OCI-LY7 (cell line): ENCODE data around the gene S100A7.
"Not testable (repeated sequence)": the region's sequence is repeated elsewhere in the genome, so short reads cannot be mapped to it uniquely, and the experiment has no call there.

Experiments used
- EZH2phosphoT487 ChIP-seq: fragments of 200-600 bp; sonication (generic); IDR thresholded peaks from 2 replicates; pipeline ENCODE4 v1.6.1; 2018; ENCODE audit warnings: low read depth, borderline replicate concordance, mild to moderate bottlenecking, mixed run types, antibody characterized with exemption, low read length, moderate library complexity, mixed read lengths
- TF ChIP-seq, protein P1 (sequence below): fragments of 200-600 bp; sonication (generic); conservative IDR thresholded peaks from 2 replicates; pipeline ENCODE4 v1.5.1; 2014; ENCODE audit warnings: mild to moderate bottlenecking, antibody characterized with exemption, low read length, moderate library complexity, mixed read lengths

DNA sequence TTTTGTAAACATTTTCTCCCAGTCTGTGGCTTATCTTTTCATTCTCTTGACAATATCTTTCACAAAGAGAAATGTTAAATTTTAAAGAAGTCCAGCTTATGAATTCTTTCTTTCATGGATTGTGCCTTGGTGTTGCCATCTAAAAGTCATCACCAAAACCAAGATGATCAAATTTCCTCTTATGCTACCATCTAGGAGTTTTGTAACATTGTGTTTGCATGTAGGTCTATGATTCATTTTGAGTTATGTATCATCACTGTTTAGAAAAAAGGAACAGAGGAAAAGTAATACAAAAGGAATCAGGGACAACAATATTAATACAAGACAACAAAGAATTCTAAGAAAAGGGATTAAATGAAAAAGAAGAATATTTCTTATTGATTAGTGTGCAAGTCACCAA lies 2.3 kb upstream of the S100A7 start:
- TF ChIP-seq, protein P1, sequence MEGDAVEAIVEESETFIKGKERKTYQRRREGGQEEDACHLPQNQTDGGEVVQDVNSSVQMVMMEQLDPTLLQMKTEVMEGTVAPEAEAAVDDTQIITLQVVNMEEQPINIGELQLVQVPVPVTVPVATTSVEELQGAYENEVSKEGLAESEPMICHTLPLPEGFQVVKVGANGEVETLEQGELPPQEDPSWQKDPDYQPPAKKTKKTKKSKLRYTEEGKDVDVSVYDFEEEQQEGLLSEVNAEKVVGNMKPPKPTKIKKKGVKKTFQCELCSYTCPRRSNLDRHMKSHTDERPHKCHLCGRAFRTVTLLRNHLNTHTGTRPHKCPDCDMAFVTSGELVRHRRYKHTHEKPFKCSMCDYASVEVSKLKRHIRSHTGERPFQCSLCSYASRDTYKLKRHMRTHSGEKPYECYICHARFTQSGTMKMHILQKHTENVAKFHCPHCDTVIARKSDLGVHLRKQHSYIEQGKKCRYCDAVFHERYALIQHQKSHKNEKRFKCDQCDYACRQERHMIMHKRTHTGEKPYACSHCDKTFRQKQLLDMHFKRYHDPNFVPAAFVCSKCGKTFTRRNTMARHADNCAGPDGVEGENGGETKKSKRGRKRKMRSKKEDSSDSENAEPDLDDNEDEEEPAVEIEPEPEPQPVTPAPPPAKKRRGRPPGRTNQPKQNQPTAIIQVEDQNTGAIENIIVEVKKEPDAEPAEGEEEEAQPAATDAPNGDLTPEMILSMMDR = not testable (repeated sequence)
- not testable (repeated sequence) for TF ChIP-seq EZH2phosphoT487
